HEK293 (cell line): ENCODE data around the gene AGRN.

Experiments
- CTCF ChIA-PET: fragments of 350-600 bp; formaldehyde crosslinking; extraction: SDS; loops from one replicate; lab custom pipeline; 2021; ENCODE audit warnings: antibody characterized with exemption; lab: Yijun Ruan, JAX
- POLR2A ChIA-PET: fragments of 300-600 bp; formaldehyde crosslinking; extraction: SDS; loops from one replicate; lab custom pipeline; 2020; ENCODE audit warnings: antibody characterized with exemption, inconsistent platforms; lab: Yijun Ruan, JAX
- H3K27ac ChIP-seq: fragments of 200-500 bp; sonication (Bioruptor generic); 2 replicates; pipeline ENCODE4 v1.5.1; 2014; ENCODE audit warnings: low read depth, low read length, control low read depth, inconsistent platforms; ENCODE audit errors: extremely low read depth
- H3K36me3 ChIP-seq, 2 experiments: fragments of 200-500 bp in 1 of 2; sonication (Bioruptor generic) in 1 of 2; 1 replicate in 1 of 2; 2 replicates in 1 of 2; pipeline ENCODE4 v1.5.1; 2014 to 2017; ENCODE audit warnings: inconsistent platforms in 2 of 2, low read length in 2 of 2; ENCODE audit not compliant: control insufficient read depth in 2 of 2, insufficient read depth in 1 of 2
- H3K4me1 ChIP-seq: fragments of 200-500 bp; sonication (Bioruptor generic); 2 replicates; pipeline ENCODE4 v1.5.1; 2014; ENCODE audit warnings: mild to moderate bottlenecking, low read length, inconsistent platforms; ENCODE audit not compliant: control insufficient read depth, insufficient read depth
- H3K4me3 ChIP-seq: 2 replicates; pipeline ENCODE4 v1.5.1; 2011; ENCODE audit warnings: low read depth, mild to moderate bottlenecking, control low read depth, low read length, moderate library complexity
- H3K9me3 ChIP-seq: fragments of 200-500 bp; sonication (Bioruptor generic); 2 replicates; pipeline ENCODE4 v1.5.1; 2014; ENCODE audit warnings: low read depth, low read length, inconsistent platforms; ENCODE audit not compliant: control insufficient read depth, insufficient read depth
- EGR2 ChIP-seq: fragments of 450-650 bp; formaldehyde crosslinking; IDR thresholded peaks from 2 replicates; pipeline ENCODE4 v1.5.1; 2016; ENCODE audit warnings: low read depth, missing biosample characterization, missing genetic modification characterization
- GLIS2 ChIP-seq: fragments of 450-650 bp; formaldehyde crosslinking; IDR thresholded peaks from 2 replicates; pipeline ENCODE4 v1.5.1; 2016; ENCODE audit warnings: missing biosample characterization, missing genetic modification characterization
- IKZF3 ChIP-seq: fragments of 450-650 bp; IDR thresholded peaks from 2 replicates; pipeline ENCODE4 v1.5.0; 2018; ENCODE audit warnings: missing biosample characterization, mild to moderate bottlenecking, missing genetic modification characterization, moderate library complexity
- KLF17 ChIP-seq: fragments of 450-650 bp; formaldehyde crosslinking; IDR thresholded peaks from 2 replicates; pipeline ENCODE4 v1.5.1; 2016; ENCODE audit warnings: missing biosample characterization, missing genetic modification characterization
- SALL2 ChIP-seq: fragments of 450-650 bp; formaldehyde crosslinking; IDR thresholded peaks from 2 replicates; pipeline ENCODE4 v1.5.0; 2017; ENCODE audit warnings: missing biosample characterization, mild to moderate bottlenecking, missing genetic modification characterization, borderline replicate concordance
- YY1 ChIP-seq: fragments of 450-650 bp; formaldehyde crosslinking; IDR thresholded peaks from 2 replicates; pipeline ENCODE4 v1.5.1; 2018; ENCODE audit warnings: missing biosample characterization, missing genetic modification characterization
- ZBTB17 ChIP-seq: fragments of 450-650 bp; formaldehyde crosslinking; IDR thresholded peaks from 2 replicates; pipeline ENCODE4 v1.5.1; 2016; ENCODE audit warnings: missing biosample characterization, missing genetic modification characterization
- ZBTB20 ChIP-seq: fragments of 450-650 bp; formaldehyde crosslinking; IDR thresholded peaks from 2 replicates; pipeline ENCODE4 v1.5.1; 2016; ENCODE audit warnings: missing biosample characterization, missing genetic modification characterization
- ZFHX2 ChIP-seq: fragments of 450-650 bp; formaldehyde crosslinking; conservative IDR thresholded peaks from 2 replicates; pipeline ENCODE4 v1.5.1; 2016; ENCODE audit warnings: missing biosample characterization, missing genetic modification characterization
- ZFP37 ChIP-seq: fragments of 450-650 bp; formaldehyde crosslinking; IDR thresholded peaks from 2 replicates; pipeline ENCODE4 v1.5.1; 2016; ENCODE audit warnings: missing biosample characterization, missing genetic modification characterization
- ZIC2 ChIP-seq: fragments of 450-650 bp; formaldehyde crosslinking; IDR thresholded peaks from 2 replicates; pipeline ENCODE4 v1.5.1; 2016; ENCODE audit warnings: missing biosample characterization, missing genetic modification characterization
- ZNF366 ChIP-seq: fragments of 450-650 bp; formaldehyde crosslinking; conservative IDR thresholded peaks from 2 replicates; pipeline ENCODE4 v1.5.1; 2016; ENCODE audit warnings: missing biosample characterization, missing genetic modification characterization
- ZNF600 ChIP-seq: fragments of 450-650 bp; formaldehyde crosslinking; IDR thresholded peaks from 2 replicates; pipeline ENCODE4 v1.5.1; 2016; ENCODE audit warnings: missing biosample characterization, missing genetic modification characterization
- ZNF658 ChIP-seq: fragments of 450-650 bp; formaldehyde crosslinking; IDR thresholded peaks from 2 replicates; pipeline ENCODE4; 2016; ENCODE audit warnings: missing biosample characterization, missing genetic modification characterization
- ZNF843 ChIP-seq: fragments of 450-650 bp; formaldehyde crosslinking; IDR thresholded peaks from 2 replicates; pipeline ENCODE4 v1.5.1; 2016; ENCODE audit warnings: missing biosample characterization, missing genetic modification characterization
- ZSCAN30 ChIP-seq: fragments of 450-650 bp; IDR thresholded peaks from 2 replicates; pipeline ENCODE4 v1.5.1; 2018; ENCODE audit warnings: missing biosample characterization, mild to moderate bottlenecking, missing genetic modification characterization, moderate library complexity
- TF ChIP-seq, protein P1 (sequence below): fragments of 450-650 bp; formaldehyde crosslinking; IDR thresholded peaks from 2 replicates; pipeline ENCODE4 v1.5.1; 2016; ENCODE audit warnings: missing biosample characterization, missing genetic modification characterization
- TF ChIP-seq, protein P2 (sequence below): fragments of 450-650 bp; formaldehyde crosslinking; IDR thresholded peaks from 2 replicates; pipeline ENCODE4 v1.5.1; 2016; ENCODE audit warnings: missing biosample characterization, missing genetic modification characterization
- TF ChIP-seq, protein P3 (sequence below): fragments of 450-650 bp; formaldehyde crosslinking; IDR thresholded peaks from 2 replicates; pipeline ENCODE4 v1.5.1; 2016; ENCODE audit warnings: missing biosample characterization, missing genetic modification characterization
- TF ChIP-seq, protein P4 (sequence below): fragments of 450-650 bp; formaldehyde crosslinking; optimal IDR thresholded peaks from 2 replicates; pipeline ENCODE3; 2016; ENCODE audit warnings: missing biosample characterization, mild to moderate bottlenecking, missing genetic modification characterization

AGRN gene

GRCh38 chr1:1004420-1004779 is 15.5 kb upstream of the AGRN start:
- Histone ChIP-seq H3K36me3 (peaks cover 3 to 19% of the 10 kb centered on the region in 2 experiments; a peak in 2 of 3 replicates), H3K4me3 (no peak overlapping the region), H3K9me3 (no peaks in the 10 kb centered on the region), H3K27ac (no peak overlapping the region), H3K4me1 (no peaks in the 10 kb centered on the region)
- CTCF ChIA-PET = interaction anchor here (0.6 kb wide), 1 partner anchor 267 kb away, joined by 3 read pairs; no protein-coding TSS in a partner anchor
- 0 out of 2 replicates have a peak, but pooled peaks have one; percentile 23 for TF ChIP-seq ZFP37 (tag by site-specific recombination)
- TF ChIP-seq IKZF3 (tag by site-specific recombination) = peak; percentile 48; the same call in 1 of the 2 replicates
- peak; percentile 56 for TF ChIP-seq ZNF600 (tag by site-specific recombination)
- TF ChIP-seq ZBTB20 = peak; percentile 17; the same call in 1 of the 2 replicates
- TF ChIP-seq, protein P1, sequence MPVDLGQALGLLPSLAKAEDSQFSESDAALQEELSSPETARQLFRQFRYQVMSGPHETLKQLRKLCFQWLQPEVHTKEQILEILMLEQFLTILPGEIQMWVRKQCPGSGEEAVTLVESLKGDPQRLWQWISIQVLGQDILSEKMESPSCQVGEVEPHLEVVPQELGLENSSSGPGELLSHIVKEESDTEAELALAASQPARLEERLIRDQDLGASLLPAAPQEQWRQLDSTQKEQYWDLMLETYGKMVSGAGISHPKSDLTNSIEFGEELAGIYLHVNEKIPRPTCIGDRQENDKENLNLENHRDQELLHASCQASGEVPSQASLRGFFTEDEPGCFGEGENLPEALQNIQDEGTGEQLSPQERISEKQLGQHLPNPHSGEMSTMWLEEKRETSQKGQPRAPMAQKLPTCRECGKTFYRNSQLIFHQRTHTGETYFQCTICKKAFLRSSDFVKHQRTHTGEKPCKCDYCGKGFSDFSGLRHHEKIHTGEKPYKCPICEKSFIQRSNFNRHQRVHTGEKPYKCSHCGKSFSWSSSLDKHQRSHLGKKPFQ (tag by site-specific recombination) = no peak
- TF ChIP-seq, protein P2, sequence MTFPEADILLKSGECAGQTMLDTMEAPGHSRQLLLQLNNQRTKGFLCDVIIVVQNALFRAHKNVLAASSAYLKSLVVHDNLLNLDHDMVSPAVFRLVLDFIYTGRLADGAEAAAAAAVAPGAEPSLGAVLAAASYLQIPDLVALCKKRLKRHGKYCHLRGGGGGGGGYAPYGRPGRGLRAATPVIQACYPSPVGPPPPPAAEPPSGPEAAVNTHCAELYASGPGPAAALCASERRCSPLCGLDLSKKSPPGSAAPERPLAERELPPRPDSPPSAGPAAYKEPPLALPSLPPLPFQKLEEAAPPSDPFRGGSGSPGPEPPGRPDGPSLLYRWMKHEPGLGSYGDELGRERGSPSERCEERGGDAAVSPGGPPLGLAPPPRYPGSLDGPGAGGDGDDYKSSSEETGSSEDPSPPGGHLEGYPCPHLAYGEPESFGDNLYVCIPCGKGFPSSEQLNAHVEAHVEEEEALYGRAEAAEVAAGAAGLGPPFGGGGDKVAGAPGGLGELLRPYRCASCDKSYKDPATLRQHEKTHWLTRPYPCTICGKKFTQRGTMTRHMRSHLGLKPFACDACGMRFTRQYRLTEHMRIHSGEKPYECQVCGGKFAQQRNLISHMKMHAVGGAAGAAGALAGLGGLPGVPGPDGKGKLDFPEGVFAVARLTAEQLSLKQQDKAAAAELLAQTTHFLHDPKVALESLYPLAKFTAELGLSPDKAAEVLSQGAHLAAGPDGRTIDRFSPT (tag by site-specific recombination) = peak; percentile 55; the same call in 1 of the 2 replicates
- TF ChIP-seq ZBTB17 (tag by site-specific recombination) = peak; percentile 67
- no peak for TF ChIP-seq ZNF658 (tag by site-specific recombination)
- POLR2A ChIA-PET = no interaction called here

GRCh38 chr1:1004780-1005697 is 14.9 kb upstream of the AGRN start:
- Histone ChIP-seq H3K4me3 (no peak overlapping the region), H3K27ac (no peak overlapping the region), H3K36me3 (peaks cover 3 to 19% of the 10 kb centered on the region in 2 experiments; a peak in 2 of 3 replicates), H3K9me3 (no peaks in the 10 kb centered on the region), H3K4me1 (no peaks in the 10 kb centered on the region)
- CTCF ChIA-PET = interaction anchor here (0.6 to 1.2 kb wide), 2 partner anchors 59 to 266 kb away, joined by 3 to 4 read pairs; no protein-coding TSS in a partner anchor
- POLR2A ChIA-PET = no interaction called here
- TF ChIP-seq SALL2 (tag by site-specific recombination) = no peak
- peak; percentile 9; the same call in 1 of the 2 replicates for TF ChIP-seq ZNF843 (tag by site-specific recombination)
- 0 out of 2 replicates have a peak, but pooled peaks have one; percentile 15 for TF ChIP-seq EGR2 (tag by site-specific recombination)
- TF ChIP-seq, protein P3, sequence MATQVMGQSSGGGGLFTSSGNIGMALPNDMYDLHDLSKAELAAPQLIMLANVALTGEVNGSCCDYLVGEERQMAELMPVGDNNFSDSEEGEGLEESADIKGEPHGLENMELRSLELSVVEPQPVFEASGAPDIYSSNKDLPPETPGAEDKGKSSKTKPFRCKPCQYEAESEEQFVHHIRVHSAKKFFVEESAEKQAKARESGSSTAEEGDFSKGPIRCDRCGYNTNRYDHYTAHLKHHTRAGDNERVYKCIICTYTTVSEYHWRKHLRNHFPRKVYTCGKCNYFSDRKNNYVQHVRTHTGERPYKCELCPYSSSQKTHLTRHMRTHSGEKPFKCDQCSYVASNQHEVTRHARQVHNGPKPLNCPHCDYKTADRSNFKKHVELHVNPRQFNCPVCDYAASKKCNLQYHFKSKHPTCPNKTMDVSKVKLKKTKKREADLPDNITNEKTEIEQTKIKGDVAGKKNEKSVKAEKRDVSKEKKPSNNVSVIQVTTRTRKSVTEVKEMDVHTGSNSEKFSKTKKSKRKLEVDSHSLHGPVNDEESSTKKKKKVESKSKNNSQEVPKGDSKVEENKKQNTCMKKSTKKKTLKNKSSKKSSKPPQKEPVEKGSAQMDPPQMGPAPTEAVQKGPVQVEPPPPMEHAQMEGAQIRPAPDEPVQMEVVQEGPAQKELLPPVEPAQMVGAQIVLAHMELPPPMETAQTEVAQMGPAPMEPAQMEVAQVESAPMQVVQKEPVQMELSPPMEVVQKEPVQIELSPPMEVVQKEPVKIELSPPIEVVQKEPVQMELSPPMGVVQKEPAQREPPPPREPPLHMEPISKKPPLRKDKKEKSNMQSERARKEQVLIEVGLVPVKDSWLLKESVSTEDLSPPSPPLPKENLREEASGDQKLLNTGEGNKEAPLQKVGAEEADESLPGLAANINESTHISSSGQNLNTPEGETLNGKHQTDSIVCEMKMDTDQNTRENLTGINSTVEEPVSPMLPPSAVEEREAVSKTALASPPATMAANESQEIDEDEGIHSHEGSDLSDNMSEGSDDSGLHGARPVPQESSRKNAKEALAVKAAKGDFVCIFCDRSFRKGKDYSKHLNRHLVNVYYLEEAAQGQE (tag by site-specific recombination) = peak; percentile 23; the same call in 1 of the 2 replicates
- TF ChIP-seq ZIC2 = peak; percentile 73
- TF ChIP-seq ZSCAN30 (tag by site-specific recombination) = 0 out of 2 replicates have a peak, but pooled peaks have one; percentile 6
- TF ChIP-seq ZNF366 (tag by site-specific recombination) = 0 out of 2 replicates have a peak, but pooled peaks have one; percentile 17
- peak; percentile 14; the same call in 1 of the 2 replicates for TF ChIP-seq KLF17
- TF ChIP-seq GLIS2 (tag by site-specific recombination) = peak; percentile 54
- TF ChIP-seq YY1 = 0 out of 2 replicates have a peak, but pooled peaks have one; percentile 35
- TF ChIP-seq, protein P4, sequence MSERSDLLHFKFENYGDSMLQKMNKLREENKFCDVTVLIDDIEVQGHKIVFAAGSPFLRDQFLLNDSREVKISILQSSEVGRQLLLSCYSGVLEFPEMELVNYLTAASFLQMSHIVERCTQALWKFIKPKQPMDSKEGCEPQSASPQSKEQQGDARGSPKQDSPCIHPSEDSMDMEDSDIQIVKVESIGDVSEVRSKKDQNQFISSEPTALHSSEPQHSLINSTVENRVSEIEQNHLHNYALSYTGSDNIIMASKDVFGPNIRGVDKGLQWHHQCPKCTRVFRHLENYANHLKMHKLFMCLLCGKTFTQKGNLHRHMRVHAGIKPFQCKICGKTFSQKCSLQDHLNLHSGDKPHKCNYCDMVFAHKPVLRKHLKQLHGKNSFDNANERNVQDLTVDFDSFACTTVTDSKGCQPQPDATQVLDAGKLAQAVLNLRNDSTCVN (tag by site-specific recombination) = peak; percentile 7
- TF ChIP-seq, protein P2 (tag by site-specific recombination) = peak; percentile 52
- peak; percentile 53 for TF ChIP-seq ZFHX2
